SK-N-SH (cell line): Measurements from ENCODE around the gene TTC17. TPM values are rescaled to one million over a fixed set of nuclear protein-coding genes. Genes with fewer than 3 reads are reported as not detected.

Experiments used
- CTCF ChIA-PET: fragments of 300-600, 350-600 bp; formaldehyde crosslinking; extraction: SDS; loops from one replicate; lab custom pipeline; 2021; lab: Yijun Ruan, JAX
- POLR2A ChIA-PET: fragments of 350-600 bp; sonication (Branson Sonifier 250); formaldehyde crosslinking; extraction: SDS; loops from one replicate; lab custom pipeline; 2020; ENCODE audit warnings: antibody characterized with exemption, inconsistent platforms; lab: Yijun Ruan, JAX
- DNase-seq: peaks from one replicate; pipeline ENCODE4 v3.0.0; 2012
- H2AFZ ChIP-seq: fragments of 200-600 bp; sonication (generic); 2 replicates; pipeline ENCODE4 v1.8.1; 2016; ENCODE audit warnings: antibody characterized with exemption, mild to moderate bottlenecking, low read depth
- H3F3A ChIP-seq: fragments of 200-600 bp; sonication (generic); replicated peaks from 2 replicates; pipeline ENCODE3; 2016; ENCODE audit warnings: antibody characterized with exemption, mild to moderate bottlenecking; ENCODE audit not compliant: insufficient read depth
- H3K27ac ChIP-seq, 2 experiments: fragments of 200-500 bp in 1 of 2; fragments of 200-600 bp in 1 of 2; sonication (Bioruptor generic) in 1 of 2; sonication (generic), shearing (Covaris generic) in 1 of 2; 2 replicates each; pipeline versions ENCODE4 v1.5.1 to v1.6.1; 2014 to 2016; ENCODE audit warnings: low read depth in 2 of 2, inconsistent platforms in 1 of 2, low read length in 1 of 2, mild to moderate bottlenecking in 1 of 2, mixed read lengths in 1 of 2
- H3K27me3 ChIP-seq: fragments of 200-600 bp; sonication (generic), shearing (Covaris generic); 2 replicates; pipeline ENCODE4 v1.6.1; 2016; ENCODE audit warnings: mixed run types; ENCODE audit not compliant: insufficient read depth
- H3K36me3 ChIP-seq, 2 experiments: fragments of 200-500 bp in 1 of 2; fragments of 200-600 bp in 1 of 2; sonication (Bioruptor generic) in 1 of 2; sonication (generic) in 1 of 2; replicated peaks in 1 of 2; 2 replicates each; pipeline versions ENCODE3 to v1.5.1; 2014 to 2016; ENCODE audit warnings: low read length in 1 of 2, mild to moderate bottlenecking in 1 of 2; ENCODE audit not compliant: insufficient read depth in 2 of 2, control insufficient read depth in 1 of 2
- H3K4me1 ChIP-seq, 2 experiments: fragments of 200-500 bp in 1 of 2; fragments of 200-600 bp in 1 of 2; sonication (Bioruptor generic) in 1 of 2; sonication (generic), shearing (Covaris generic) in 1 of 2; 2 replicates each; pipeline versions ENCODE4 v1.5.1 to v1.6.1; 2014 to 2016; ENCODE audit warnings: low read depth in 1 of 2, low read length in 1 of 2, mixed run types in 1 of 2; ENCODE audit not compliant: insufficient read depth in 2 of 2, control insufficient read depth in 1 of 2
- H3K4me2 ChIP-seq: fragments of 200-600 bp; sonication (generic), shearing (Covaris generic); 2 replicates; pipeline ENCODE4 v1.6.1; 2017; ENCODE audit warnings: mixed run types
- H3K4me3 ChIP-seq, 2 experiments: fragments of 200-500 bp in 1 of 2; fragments of 200-600 bp in 1 of 2; sonication (Bioruptor generic) in 1 of 2; sonication (generic), shearing (Covaris generic) in 1 of 2; 2 replicates each; pipeline versions ENCODE4 v1.5.1 to v1.8.1; 2014 to 2016; ENCODE audit warnings: low read depth in 2 of 2, inconsistent platforms in 1 of 2, low read length in 1 of 2, mild to moderate bottlenecking in 1 of 2, mixed read lengths in 1 of 2, moderate library complexity in 1 of 2
- H3K79me2 ChIP-seq: fragments of 200-600 bp; sonication (generic); 2 replicates; pipeline ENCODE4 v1.8.1; 2017; ENCODE audit warnings: mild to moderate bottlenecking; ENCODE audit not compliant: insufficient read depth
- H3K9ac ChIP-seq: fragments of 200-600 bp; sonication (generic); 2 replicates; pipeline ENCODE4 v1.6.1; 2017; ENCODE audit warnings: mixed run types
- H3K9me2 ChIP-seq: fragments of 200-600 bp; sonication (generic); 2 replicates; pipeline ENCODE4 v1.6.1; 2017; ENCODE audit warnings: mixed run types
- H3K9me3 ChIP-seq: fragments of 200-600 bp; sonication (generic); 2 replicates; pipeline ENCODE4 v1.6.1; 2017; ENCODE audit warnings: mixed run types, mild to moderate bottlenecking, moderate library complexity
- H4K20me1 ChIP-seq: fragments of 200-600 bp; sonication (generic); 2 replicates; pipeline ENCODE4 v1.6.1; 2017; ENCODE audit warnings: mild to moderate bottlenecking, mixed run types; ENCODE audit not compliant: insufficient read depth
- CTCF ChIP-seq: fragments of 200-600 bp; sonication (generic); IDR thresholded peaks from 2 replicates; pipeline ENCODE4 v1.6.1; 2017; ENCODE audit warnings: antibody characterized with exemption, mild to moderate bottlenecking, moderate library complexity
- EP300 ChIP-seq, 2 experiments: IDR thresholded peaks; 2 replicates each; pipeline versions ENCODE4 v1.4.0 to v1.6.1; 2012; ENCODE audit warnings: borderline replicate concordance in 1 of 2, low read depth in 1 of 2, low read length in 1 of 2
- FOSL2 ChIP-seq: IDR thresholded peaks from 2 replicates; pipeline ENCODE4 v1.4.0; 2012; ENCODE audit warnings: low read depth, mild to moderate bottlenecking, moderate library complexity, borderline replicate concordance
- FOXM1 ChIP-seq: IDR thresholded peaks from 2 replicates; pipeline ENCODE4 v1.4.0; 2012; ENCODE audit warnings: low read depth, mild to moderate bottlenecking
- JUND ChIP-seq: IDR thresholded peaks from 2 replicates; pipeline ENCODE4 v1.4.0; 2012
- MEF2A ChIP-seq: IDR thresholded peaks from 2 replicates; pipeline ENCODE4 v1.4.0; 2012; ENCODE audit warnings: low read depth, borderline replicate concordance
- NRF1 ChIP-seq: IDR thresholded peaks from 2 replicates; pipeline ENCODE4 v1.6.1; 2012; ENCODE audit warnings: low read depth, mild to moderate bottlenecking, low read length
- SMC3 ChIP-seq: IDR thresholded peaks from 2 replicates; pipeline ENCODE4 v1.6.1; 2012; ENCODE audit warnings: low read depth, low read length, improper control_type of control experiment
- TCF12 ChIP-seq: IDR thresholded peaks from 2 replicates; pipeline ENCODE4 v1.4.0; 2012
- USF2 ChIP-seq: fragments of 150-350 bp; IDR thresholded peaks from 2 replicates; pipeline ENCODE4 v1.6.1; 2017; ENCODE audit warnings: antibody characterized with exemption, low read length, low read depth, borderline replicate concordance
- YY1 ChIP-seq: IDR thresholded peaks from 2 replicates; pipeline ENCODE4 v1.4.0; 2012; ENCODE audit warnings: low read depth, mild to moderate bottlenecking
- WGBS: methylation state at CpG from one replicate; pipeline ENCODE4 v1.1.6; 2017; ENCODE audit warnings: low lambda C conversion rate; 5-methylcytosine and 5-hydroxymethylcytosine counted together
- polyA plus RNA-seq, 3 experiments: library from polyadenylated mRNA; depleted of rRNA; stranded (reverse); fragments of >200 nt; gene quantifications; 2 replicates each; pipeline ENCODE4 v1.2.3, GENCODE V29; 2012
- TF ChIP-seq, protein P1 (sequence below): IDR thresholded peaks from 2 replicates; pipeline ENCODE4; 2012
- TF ChIP-seq, protein P2 (sequence below): IDR thresholded peaks from 2 replicates; pipeline ENCODE4 v1.6.1; 2012; ENCODE audit warnings: mild to moderate bottlenecking, low read depth, low read length, moderate library complexity

TTC17 gene
- polyA plus RNA-seq, 1 of the 3 experiments (the other 2 are of a cell fraction): 66.0 TPM

GRCh38 chr11:43447151-43447550 lies 88.4 kb downstream of the TTC17 start:
- no peak for TF ChIP-seq FOXM1
- no peak for TF ChIP-seq TCF12
- no peak for TF ChIP-seq NRF1

DNA sequence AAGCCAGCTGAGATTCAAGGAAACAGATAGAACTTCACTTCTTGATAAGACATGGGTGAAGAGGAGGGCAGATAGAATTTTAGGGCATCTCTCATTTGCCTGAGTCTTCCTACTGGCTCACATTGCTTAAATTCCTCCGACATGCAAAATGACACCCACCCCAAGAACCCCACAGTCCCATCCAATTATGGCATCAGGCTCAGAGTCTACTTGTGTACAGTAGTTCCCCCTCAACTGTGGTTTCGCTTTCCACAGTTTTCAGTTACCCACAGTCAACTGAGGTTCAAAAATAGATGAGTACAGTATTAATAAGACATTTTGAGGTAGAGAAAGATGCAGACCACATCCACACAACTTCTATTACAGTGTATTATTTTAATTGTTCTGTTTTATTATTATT lies 99.8 kb downstream of the TTC17 start:
- Histone ChIP-seq H3K9ac (no peak overlapping the region), H3K36me3 (peaks cover 60 to 82% of the 10 kb centered on the region in 2 experiments), H4K20me1 (no peaks in the 10 kb centered on the region), H3K4me1 (no peaks in the 10 kb centered on the region), H2AFZ (no peak overlapping the region), H3K4me3 (no peak overlapping the region), H3K9me3 (no peaks in the 10 kb centered on the region), H3K79me2 (no peaks in the 10 kb centered on the region), H3K4me2 (no peak overlapping the region), H3K27ac (no peak overlapping the region), H3K9me2 (no peaks in the 10 kb centered on the region), H3F3A (no peaks in the 10 kb centered on the region), H3K27me3 (no peaks in the 10 kb centered on the region)
- WGBS: 94% methylated on average over 2 of the region's 2 CpGs
- ChIA-PET CTCF (interaction anchor here (0.6 to 0.8 kb wide), 2 partner anchors 12 to 17 kb away, joined by 3 read pairs; no protein-coding TSS in a partner anchor), POLR2A (no interaction called here)
- no peak for TF ChIP-seq CTCF
- no peak for TF ChIP-seq EP300 (IDR thresholded peaks at IDR 0.05; ENCODE audit: borderline replicate concordance in 1 of 2, low read depth in 1 of 2, low read length in 1 of 2)
- TF ChIP-seq SMC3: no peak
- no peak for TF ChIP-seq FOSL2
- no peak for TF ChIP-seq YY1
- no peak for TF ChIP-seq JUND
- TF ChIP-seq, protein P1, sequence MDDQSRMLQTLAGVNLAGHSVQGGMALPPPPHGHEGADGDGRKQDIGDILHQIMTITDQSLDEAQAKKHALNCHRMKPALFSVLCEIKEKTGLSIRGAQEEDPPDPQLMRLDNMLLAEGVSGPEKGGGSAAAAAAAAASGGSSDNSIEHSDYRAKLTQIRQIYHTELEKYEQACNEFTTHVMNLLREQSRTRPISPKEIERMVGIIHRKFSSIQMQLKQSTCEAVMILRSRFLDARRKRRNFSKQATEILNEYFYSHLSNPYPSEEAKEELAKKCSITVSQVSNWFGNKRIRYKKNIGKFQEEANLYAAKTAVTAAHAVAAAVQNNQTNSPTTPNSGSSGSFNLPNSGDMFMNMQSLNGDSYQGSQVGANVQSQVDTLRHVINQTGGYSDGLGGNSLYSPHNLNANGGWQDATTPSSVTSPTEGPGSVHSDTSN: no peak
- no peak for TF ChIP-seq TCF12
- TF ChIP-seq, protein P2, sequence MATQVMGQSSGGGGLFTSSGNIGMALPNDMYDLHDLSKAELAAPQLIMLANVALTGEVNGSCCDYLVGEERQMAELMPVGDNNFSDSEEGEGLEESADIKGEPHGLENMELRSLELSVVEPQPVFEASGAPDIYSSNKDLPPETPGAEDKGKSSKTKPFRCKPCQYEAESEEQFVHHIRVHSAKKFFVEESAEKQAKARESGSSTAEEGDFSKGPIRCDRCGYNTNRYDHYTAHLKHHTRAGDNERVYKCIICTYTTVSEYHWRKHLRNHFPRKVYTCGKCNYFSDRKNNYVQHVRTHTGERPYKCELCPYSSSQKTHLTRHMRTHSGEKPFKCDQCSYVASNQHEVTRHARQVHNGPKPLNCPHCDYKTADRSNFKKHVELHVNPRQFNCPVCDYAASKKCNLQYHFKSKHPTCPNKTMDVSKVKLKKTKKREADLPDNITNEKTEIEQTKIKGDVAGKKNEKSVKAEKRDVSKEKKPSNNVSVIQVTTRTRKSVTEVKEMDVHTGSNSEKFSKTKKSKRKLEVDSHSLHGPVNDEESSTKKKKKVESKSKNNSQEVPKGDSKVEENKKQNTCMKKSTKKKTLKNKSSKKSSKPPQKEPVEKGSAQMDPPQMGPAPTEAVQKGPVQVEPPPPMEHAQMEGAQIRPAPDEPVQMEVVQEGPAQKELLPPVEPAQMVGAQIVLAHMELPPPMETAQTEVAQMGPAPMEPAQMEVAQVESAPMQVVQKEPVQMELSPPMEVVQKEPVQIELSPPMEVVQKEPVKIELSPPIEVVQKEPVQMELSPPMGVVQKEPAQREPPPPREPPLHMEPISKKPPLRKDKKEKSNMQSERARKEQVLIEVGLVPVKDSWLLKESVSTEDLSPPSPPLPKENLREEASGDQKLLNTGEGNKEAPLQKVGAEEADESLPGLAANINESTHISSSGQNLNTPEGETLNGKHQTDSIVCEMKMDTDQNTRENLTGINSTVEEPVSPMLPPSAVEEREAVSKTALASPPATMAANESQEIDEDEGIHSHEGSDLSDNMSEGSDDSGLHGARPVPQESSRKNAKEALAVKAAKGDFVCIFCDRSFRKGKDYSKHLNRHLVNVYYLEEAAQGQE: no peak
- TF ChIP-seq MEF2A: no peak
- TF ChIP-seq USF2: no peak
- no peak for DNase-seq

More at GRCh38 chr11:43447151-43447550, 88.4 kb downstream of the TTC17 start:
- Histone ChIP-seq H3K9me2 (no peaks in the 10 kb centered on the region), H3K4me3 (no peak overlapping the region), H3K4me2 (no peak overlapping the region), H3K36me3 (peaks cover 63 to 98% of the 10 kb centered on the region in 2 experiments), H3K4me1 (no peaks in the 10 kb centered on the region), H3F3A (no peaks in the 10 kb centered on the region), H3K27ac (no peak overlapping the region), H3K79me2 (no peaks in the 10 kb centered on the region), H3K9me3 (no peaks in the 10 kb centered on the region), H4K20me1 (no peaks in the 10 kb centered on the region), H3K27me3 (no peaks in the 10 kb centered on the region), H2AFZ (no peak overlapping the region), H3K9ac (no peak overlapping the region)
- DNase-seq: no peak
- POLR2A ChIA-PET: no interaction called here
- CTCF ChIA-PET: interaction anchor here (1.0 kb wide), 1 partner anchor 28 kb away, joined by 4 read pairs; no protein-coding TSS in a partner anchor
